NOMO-1 treated with DMSO at 0.1 percent for 48 hours (cell line): Measurements from ENCODE around the gene PRDM16.

ENCODE experiments used
- DNase-seq: peaks from one replicate; lab custom pipeline; 2025; ENCODE audit not compliant: unreplicated experiment; lab: John Stamatoyannopoulos, UW

The PRDM16 gene

GRCh38 chr1:3176820-3177219 lies 107.8 kb downstream of the PRDM16 start:
- DNase-seq = no peak

- no peak for DNase-seq
Observed at GRCh38 chr1:3178279-3178678, 109.3 kb downstream of the PRDM16 start.

GRCh38 chr1:3179471-3179870 lies 110.5 kb downstream of the PRDM16 start:
- no peak for DNase-seq

GRCh38 chr1:3180915-3181314 lies 111.9 kb downstream of the PRDM16 start:
- DNase-seq = no peak

GRCh38 chr1:3181956-3182355 lies 113.0 kb downstream of the PRDM16 start:
- no peak for DNase-seq

GRCh38 chr1:3183411-3183810 lies 114.4 kb downstream of the PRDM16 start:
- DNase-seq = no peak

- no peak for DNase-seq
Observed at GRCh38 chr1:3183813-3184212, 114.8 kb downstream of the PRDM16 start.

GRCh38 chr1:3184666-3185065 lies 115.7 kb downstream of the PRDM16 start:
- DNase-seq = no peak

- no peak for DNase-seq
Observed at GRCh38 chr1:3185896-3186525, 117.0 kb downstream of the PRDM16 start.

GRCh38 chr1:3186526-3186921 lies 117.5 kb downstream of the PRDM16 start:
- no peak for DNase-seq

- no peak for DNase-seq
Observed at GRCh38 chr1:3187415-3188149, 118.6 kb downstream of the PRDM16 start.

GRCh38 chr1:3188150-3188971 lies 119.4 kb downstream of the PRDM16 start:
- DNase-seq = no peak

GRCh38 chr1:3190256-3191041 lies 121.4 kb downstream of the PRDM16 start:
- DNase-seq = no peak

- peak; percentile 60 for DNase-seq
Observed at GRCh38 chr1:3192361-3192760, 123.4 kb downstream of the PRDM16 start.

- DNase-seq = peak; percentile 23
Observed at GRCh38 chr1:3192825-3193224, 123.8 kb downstream of the PRDM16 start.

- DNase-seq = no peak
Observed at GRCh38 chr1:3193811-3194210, 124.8 kb downstream of the PRDM16 start.

- DNase-seq = no peak
Observed at GRCh38 chr1:3194760-3195479, 125.9 kb downstream of the PRDM16 start.

- no peak for DNase-seq
Observed at GRCh38 chr1:3195480-3195815, 126.4 kb downstream of the PRDM16 start.

- DNase-seq = no peak
Observed at GRCh38 chr1:3195966-3196515, 127.0 kb downstream of the PRDM16 start.

GRCh38 chr1:3196577-3197245 lies 127.7 kb downstream of the PRDM16 start:
- DNase-seq = no peak
